Smooth muscle cell (in vitro differentiated cells): ENCODE measurements around the gene TRPM6. TPM values are rescaled to one million over a fixed set of nuclear protein-coding genes. Genes with fewer than 3 reads are reported as not detected.

Experiments
- DNase-seq: peaks from one replicate; lab custom pipeline; 2025; ENCODE audit not compliant: unreplicated experiment; lab: John Stamatoyannopoulos, UW
- H2AFZ ChIP-seq: fragments of 200-600 bp; sonication (generic); 2 replicates; pipeline ENCODE4 v1.6.0; 2016; ENCODE audit warnings: antibody characterized with exemption, low read depth, mild to moderate bottlenecking
- H3F3A ChIP-seq: fragments of 200-600 bp; sonication (generic); 2 replicates; pipeline ENCODE4 v1.6.0; 2017; ENCODE audit warnings: antibody characterized with exemption, low read depth
- H3K27ac ChIP-seq: fragments of 200-600 bp; sonication (generic); 2 replicates; pipeline ENCODE4 v1.5.1; 2016; ENCODE audit warnings: low read depth, mild to moderate bottlenecking
- H3K27me3 ChIP-seq: fragments of 200-600 bp; sonication (generic); 2 replicates; pipeline ENCODE4 v1.6.1; 2016; ENCODE audit warnings: low read depth, mild to moderate bottlenecking
- H3K36me3 ChIP-seq: fragments of 200-600 bp; sonication (generic); 2 replicates; pipeline ENCODE4 v1.5.1; 2016; ENCODE audit warnings: low read depth
- H3K4me1 ChIP-seq: fragments of 200-600 bp; sonication (generic); 2 replicates; pipeline ENCODE4 v1.5.1; 2016; ENCODE audit warnings: low read depth
- H3K4me2 ChIP-seq: fragments of 200-600 bp; sonication (generic); 2 replicates; pipeline ENCODE4 v1.6.0; 2016; ENCODE audit warnings: mild to moderate bottlenecking
- H3K4me3 ChIP-seq: fragments of 200-600 bp; sonication (generic); 2 replicates; pipeline ENCODE4 v1.5.1; 2016; ENCODE audit warnings: mild to moderate bottlenecking
- H3K79me2 ChIP-seq: fragments of 200-600 bp; sonication (generic); 2 replicates; pipeline ENCODE4 v1.6.0; 2016; ENCODE audit warnings: low read depth, mild to moderate bottlenecking
- H3K9ac ChIP-seq: fragments of 200-600 bp; sonication (generic); 2 replicates; pipeline ENCODE4 v1.6.0; 2016; ENCODE audit warnings: low read depth
- H3K9me3 ChIP-seq: fragments of 200-600 bp; sonication (generic); replicated peaks from 2 replicates; pipeline ENCODE4 v1.5.1; 2016; ENCODE audit warnings: low read depth
- H4K20me1 ChIP-seq: fragments of 200-600 bp; sonication (generic); 2 replicates; pipeline ENCODE4 v1.6.0; 2016; ENCODE audit warnings: low read depth
- WGBS: methylation state at CpG from one replicate; pipeline ENCODE4 v1.1.7; 2016; ENCODE audit warnings: low lambda C conversion rate; 5-methylcytosine and 5-hydroxymethylcytosine counted together
- polyA plus RNA-seq: library from polyadenylated mRNA; unstranded; fragments of >200 nt; fragmentation: Nextera tagmentation; extraction: Ambion mirVana; gene quantifications from 2 replicates; pipeline ENCODE4 v1.2.1, GENCODE V29; 2016
- total RNA-seq: library from RNA; depleted of rRNA; stranded (reverse); fragments of >200 nt; gene quantifications from 2 replicates; pipeline ENCODE4 v1.2.3, GENCODE V29; 2014
- TF ChIP-seq, protein P1 (sequence below): fragments of 200-600 bp; sonication (generic); IDR thresholded peaks from 2 replicates; pipeline ENCODE4 v1.5.1; 2017; ENCODE audit warnings: borderline replicate concordance, mild to moderate bottlenecking, antibody characterized with exemption; ENCODE audit not compliant: insufficient read depth, poor library complexity, severe bottlenecking

The TRPM6 gene
- total and polyA plus RNA-seq, 2 experiments from 2014 or later: 0.04 TPM; not detected in 1

- Histone ChIP-seq H3K4me1 (no peaks in the 10 kb centered on the region), H3K4me2 (no peak overlapping the region), H3K27ac (no peak overlapping the region), H2AFZ (no peak overlapping the region), H3K27me3 (peaks cover 5% of the 10 kb centered on the region), H4K20me1 (no peaks in the 10 kb centered on the region), H3K36me3 (no peaks in the 10 kb centered on the region), H3K79me2 (no peaks in the 10 kb centered on the region), H3K9me3 (no peaks in the 10 kb centered on the region), H3K4me3 (no peak overlapping the region), H3F3A (no peaks in the 10 kb centered on the region), H3K9ac (no peak overlapping the region)
- DNase-seq: no peak
- WGBS: 55% methylated on average over 21 of the region's 22 CpGs
- TF ChIP-seq, protein P1, sequence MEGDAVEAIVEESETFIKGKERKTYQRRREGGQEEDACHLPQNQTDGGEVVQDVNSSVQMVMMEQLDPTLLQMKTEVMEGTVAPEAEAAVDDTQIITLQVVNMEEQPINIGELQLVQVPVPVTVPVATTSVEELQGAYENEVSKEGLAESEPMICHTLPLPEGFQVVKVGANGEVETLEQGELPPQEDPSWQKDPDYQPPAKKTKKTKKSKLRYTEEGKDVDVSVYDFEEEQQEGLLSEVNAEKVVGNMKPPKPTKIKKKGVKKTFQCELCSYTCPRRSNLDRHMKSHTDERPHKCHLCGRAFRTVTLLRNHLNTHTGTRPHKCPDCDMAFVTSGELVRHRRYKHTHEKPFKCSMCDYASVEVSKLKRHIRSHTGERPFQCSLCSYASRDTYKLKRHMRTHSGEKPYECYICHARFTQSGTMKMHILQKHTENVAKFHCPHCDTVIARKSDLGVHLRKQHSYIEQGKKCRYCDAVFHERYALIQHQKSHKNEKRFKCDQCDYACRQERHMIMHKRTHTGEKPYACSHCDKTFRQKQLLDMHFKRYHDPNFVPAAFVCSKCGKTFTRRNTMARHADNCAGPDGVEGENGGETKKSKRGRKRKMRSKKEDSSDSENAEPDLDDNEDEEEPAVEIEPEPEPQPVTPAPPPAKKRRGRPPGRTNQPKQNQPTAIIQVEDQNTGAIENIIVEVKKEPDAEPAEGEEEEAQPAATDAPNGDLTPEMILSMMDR: peak; percentile 65
Measured at GRCh38 chr9:74770508-74771261, 117.0 kb downstream of the TRPM6 start.

DNA sequence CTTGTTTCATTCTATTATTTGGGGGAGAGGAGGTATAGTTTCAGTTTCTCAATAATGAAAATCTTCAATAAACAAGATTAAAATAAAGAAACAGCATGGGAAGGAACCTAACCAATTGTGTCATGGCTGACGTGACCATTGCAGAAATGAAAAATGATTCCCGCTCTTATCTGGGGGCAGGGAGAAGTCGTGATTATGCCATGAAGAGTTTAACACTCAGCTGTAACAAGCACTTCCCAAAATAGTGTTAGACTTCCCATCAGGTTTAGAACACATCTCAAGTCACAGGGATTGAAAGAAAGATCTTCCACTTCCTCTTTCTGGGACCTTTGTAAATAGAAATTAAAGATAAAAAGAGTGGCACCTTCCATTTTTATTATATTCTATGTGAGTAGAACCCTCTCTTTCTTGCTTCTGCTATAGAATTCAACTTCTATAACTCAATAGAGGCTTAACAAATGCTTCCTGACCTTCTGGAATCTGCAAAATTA, 122.2 kb downstream of the TRPM6 start:
- no peaks in the 10 kb centered on the region for H3K4me1 ChIP-seq

GRCh38 chr9:74762950-74763349, 124.8 kb downstream of the TRPM6 start:
- no peak for DNase-seq
- Histone ChIP-seq H3K36me3 (no peaks in the 10 kb centered on the region), H3K79me2 (no peaks in the 10 kb centered on the region), H3F3A (no peaks in the 10 kb centered on the region), H3K4me2 (no peak overlapping the region), H4K20me1 (no peaks in the 10 kb centered on the region), H3K27me3 (no peaks in the 10 kb centered on the region), H3K9me3 (no peaks in the 10 kb centered on the region), H3K4me1 (no peaks in the 10 kb centered on the region), H3K27ac (no peak overlapping the region), H3K9ac (no peak overlapping the region), H2AFZ (no peak overlapping the region), H3K4me3 (no peak overlapping the region)
- TF ChIP-seq, protein P1: no peak
- WGBS: 100% methylated on average over 1 of the region's 1 CpG

More for the DNA sequence above, 122.2 kb downstream of the TRPM6 start:
- H3K27ac ChIP-seq: no peak overlapping the region
- no peaks in the 10 kb centered on the region for H3K9me3 ChIP-seq
- H3K79me2 ChIP-seq: no peaks in the 10 kb centered on the region
- no peak overlapping the region for H3K4me3 ChIP-seq
- no peaks in the 10 kb centered on the region for H4K20me1 ChIP-seq
- H3K36me3 ChIP-seq: no peaks in the 10 kb centered on the region
- WGBS: 89% methylated on average over 3 of the region's 3 CpGs
- no peaks in the 10 kb centered on the region for H3F3A ChIP-seq
- peaks cover 5% of the 10 kb centered on the region for H3K27me3 ChIP-seq
- no peak for DNase-seq
- no peak overlapping the region for H3K9ac ChIP-seq
- no peak overlapping the region for H3K4me2 ChIP-seq
- H2AFZ ChIP-seq: no peak overlapping the region
- TF ChIP-seq, protein P1: no peak
